HepG2 (cell line): Measurements from ENCODE around the gene IL33. TPM values are rescaled to one million over a fixed set of nuclear protein-coding genes. Genes with fewer than 3 reads are reported as not detected.

Experiments
- ATAC-seq: fragments of 200-7000 bp; cut with Tn5 transposase; 3 replicates; pipeline ENCODE4 v1.9.1; 2020; ENCODE audit warnings: mild to moderate bottlenecking, moderate library complexity
- BruUV-seq: library from RNA; stranded (reverse); fragments of 400-500 nt; replicated peaks from 2 replicates; lab custom pipeline; 2021; lab: Mats Ljungman, UMichigan
- CTCF ChIA-PET: fragments of 300-600 bp; formaldehyde crosslinking; extraction: SDS; loops from one replicate; lab custom pipeline; 2021; ENCODE audit warnings: low total read pairs, inconsistent platforms, low intra/inter-chr PET ratio; lab: Yijun Ruan, JAX
- POLR2A ChIA-PET: fragments of 350-600 bp; sonication (Branson Sonifier 250); formaldehyde crosslinking; loops from one replicate; lab custom pipeline; 2020; ENCODE audit warnings: antibody characterized with exemption, inconsistent platforms; lab: Yijun Ruan, JAX
- DNase-seq: peaks from one replicate; pipeline ENCODE4 v3.0.0-alpha.2; 2015; ENCODE audit warnings: low spot score
- FAIRE-seq: peaks from 3 replicates; lab custom pipeline; 2011; peaks lifted over from hg19 to GRCh38; lab: Jason Lieb, UNC
- H2AFZ ChIP-seq: one replicate; pipeline ENCODE4 v1.6.1; 2011; ENCODE audit warnings: low read length, inconsistent platforms
- H3K27ac ChIP-seq: fragments of 300-600 bp; 3 replicates; pipeline ENCODE4 v1.8.0; 2011; ENCODE audit warnings: mixed run types, mild to moderate bottlenecking, mixed read lengths, low read length, inconsistent platforms; ENCODE audit not compliant: insufficient read depth; ENCODE audit errors: extremely low read length
- H3K27me3 ChIP-seq, 2 experiments: fragments of 200-600 bp in 1 of 2; 2 replicates in 1 of 2; 3 replicates in 1 of 2; pipeline versions ENCODE4 v1.6.0 to v1.8.0; 2011; ENCODE audit warnings: low read length in 2 of 2, mild to moderate bottlenecking in 2 of 2, moderate library complexity in 2 of 2, inconsistent platforms in 1 of 2; ENCODE audit not compliant: insufficient read depth in 2 of 2, control insufficient read depth in 1 of 2
- H3K36me3 ChIP-seq, 2 experiments: fragments of 200-600 bp in 1 of 2; replicated peaks in 1 of 2; 2 replicates in 1 of 2; 3 replicates in 1 of 2; pipeline versions ENCODE4 v1.5.1 to v1.8.0; 2011; ENCODE audit warnings: low read length in 2 of 2, inconsistent platforms in 1 of 2; ENCODE audit not compliant: insufficient read depth in 2 of 2, control insufficient read depth in 1 of 2
- H3K4me1 ChIP-seq: 2 replicates; pipeline ENCODE4 v1.5.1; 2012; ENCODE audit warnings: low read length, inconsistent platforms; ENCODE audit not compliant: insufficient read depth
- H3K4me2 ChIP-seq: 2 replicates; pipeline ENCODE4 v1.6.0; 2011; ENCODE audit warnings: low read depth, low read length, inconsistent platforms
- H3K4me3 ChIP-seq, 3 experiments: fragments of 200-600 bp in 1 of 3; sonication (generic), shearing (Covaris generic) in 1 of 3; replicated peaks in 1 of 3; 2 replicates each; pipeline ENCODE4 v1.5.1; 2011 to 2016; ENCODE audit warnings: low read length in 3 of 3, inconsistent platforms in 2 of 3, low read depth in 2 of 3, mild to moderate bottlenecking in 2 of 3, control low read depth in 1 of 3, mixed read lengths in 1 of 3; ENCODE audit not compliant: insufficient read depth in 1 of 3
- H3K79me2 ChIP-seq: one replicate; pipeline ENCODE4 v1.6.1; 2011; ENCODE audit warnings: low read length, inconsistent platforms; ENCODE audit not compliant: insufficient read depth
- H3K9ac ChIP-seq: 2 replicates; pipeline ENCODE4 v1.6.0; 2011; ENCODE audit warnings: mild to moderate bottlenecking, low read depth, low read length, inconsistent platforms; ENCODE audit not compliant: insufficient read depth
- H3K9me3 ChIP-seq: 2 replicates; pipeline ENCODE4 v1.5.1; 2012; ENCODE audit warnings: mild to moderate bottlenecking, low read length
- H4K20me1 ChIP-seq: 2 replicates; pipeline ENCODE4 v1.6.0; 2011; ENCODE audit warnings: inconsistent platforms, mild to moderate bottlenecking, low read length, moderate library complexity; ENCODE audit not compliant: insufficient read depth
- MLLT10 ChIP-seq: sonication (generic); formaldehyde crosslinking; IDR thresholded peaks from 2 replicates; pipeline ENCODE4 v1.4.0; 2020; ENCODE audit warnings: missing genetic modification reagents
- MTA1 ChIP-seq: sonication (generic); formaldehyde crosslinking; IDR thresholded peaks from 2 replicates; pipeline ENCODE4 v1.4.0; 2020; ENCODE audit warnings: missing genetic modification reagents, mild to moderate bottlenecking, borderline replicate concordance
- NFRKB ChIP-seq: fragments of 450-650 bp; IDR thresholded peaks from 2 replicates; pipeline ENCODE4 v1.6.1; 2017
- TCF7 ChIP-seq: sonication (generic); IDR thresholded peaks from 2 replicates; pipeline ENCODE4 v1.6.1; 2016; ENCODE audit warnings: antibody characterized with exemption, low read depth
- ZNF292 ChIP-seq: sonication (generic); formaldehyde crosslinking; IDR thresholded peaks from 2 replicates; pipeline ENCODE4 v1.8.1; 2022; ENCODE audit warnings: mild to moderate bottlenecking, low read depth, missing genetic modification reagents, borderline replicate concordance
- ZNF7 ChIP-seq: IDR thresholded peaks from 2 replicates; pipeline ENCODE4 v1.6.1; 2016; ENCODE audit warnings: missing biosample characterization, missing genetic modification reagents
- ZNF780A ChIP-seq: sonication (generic); formaldehyde crosslinking; IDR thresholded peaks from 2 replicates; pipeline ENCODE4 v1.8.0; 2022; ENCODE audit warnings: mild to moderate bottlenecking, missing genetic modification reagents, moderate library complexity
- WGBS: methylation state at CpG from one replicate; pipeline ENCODE4 v1.1.6; 2017; ENCODE audit warnings: low lambda C conversion rate; 5-methylcytosine and 5-hydroxymethylcytosine counted together
- in situ Hi-C: cut with HindIII; loops from 2 replicates; pipeline ENCODE4 v1.10.0; 2017; ENCODE audit warnings: low pct_unique_long_range_greater_than_20kb; ENCODE audit not compliant: extremely low pct_ligation_motif_present
- intact Hi-C: fragments of 100-400 bp; cut with micrococcal nuclease; formaldehyde crosslinking; loops from one replicate; pipeline ENCODE4 v1.10.0; 2022; ENCODE audit not compliant: unreplicated experiment
- polyA plus RNA-seq, 8 experiments: library from polyadenylated mRNA; depleted of rRNA in 3 of 8; stranded (reverse) in 7 of 8; unstranded in 1 of 8; fragments of >200 nt; fragmentation: Illumina TruSeq in 4 of 8; extraction: Trizol in 4 of 8; gene quantifications; 2 replicates each; pipeline versions ENCODE4 v1.2.1 to v1.2.3, GENCODE V29; 2011 to 2016; ENCODE audit warnings: low read depth in 4 of 8, missing spikeins in 1 of 8, mixed read lengths in 1 of 8; ENCODE audit not compliant: insufficient read depth in 1 of 8
- total RNA-seq, 5 experiments: library from RNA; depleted of rRNA; stranded (reverse); fragments of >200 nt; fragmentation: Illumina TruSeq; extraction: Trizol; gene quantifications; 2 replicates each; pipeline ENCODE4 v1.2.3, GENCODE V29; 2016; ENCODE audit warnings: low read depth in 1 of 5
- TF ChIP-seq, protein P1 (sequence below): sonication (generic); formaldehyde crosslinking; IDR thresholded peaks from 2 replicates; pipeline ENCODE4 v1.4.0; 2020; ENCODE audit warnings: missing genetic modification reagents, borderline replicate concordance
- TF ChIP-seq, protein P2 (sequence below): sonication (generic); formaldehyde crosslinking; IDR thresholded peaks from 2 replicates; pipeline ENCODE4 v1.5.0; 2020; ENCODE audit warnings: missing genetic modification reagents
- TF ChIP-seq, protein P3 (sequence below): IDR thresholded peaks from 2 replicates; pipeline ENCODE4 v1.4.0; 2020; ENCODE audit warnings: mild to moderate bottlenecking, missing genetic modification reagents

The IL33 gene
- total and polyA plus RNA-seq, 2 of the 13 experiments (the other 11 are each of a cell fraction or from before 2014, with no cell fraction given), result 0.05 TPM; not detected in 1

DNA sequence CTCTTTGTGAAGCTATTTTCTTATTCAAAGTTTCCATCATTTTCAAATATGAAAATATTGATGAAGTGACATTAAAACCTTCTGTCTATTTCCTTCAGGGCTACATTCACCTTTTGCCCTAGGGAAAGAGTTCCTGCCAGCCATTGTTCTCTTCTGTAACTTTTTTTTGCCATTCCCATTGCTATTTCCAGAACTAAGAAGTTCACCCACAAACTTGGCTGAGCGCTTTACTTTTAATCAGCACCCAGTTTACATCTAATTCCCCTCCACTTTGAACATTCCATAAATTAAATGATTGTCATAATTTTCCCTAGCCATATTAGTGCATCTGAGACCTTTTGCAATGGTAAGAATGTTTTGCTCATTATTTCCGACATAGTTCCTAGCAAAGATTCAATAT is 4.4 kb downstream of the IL33 start (continued):
- TF ChIP-seq, protein P1, sequence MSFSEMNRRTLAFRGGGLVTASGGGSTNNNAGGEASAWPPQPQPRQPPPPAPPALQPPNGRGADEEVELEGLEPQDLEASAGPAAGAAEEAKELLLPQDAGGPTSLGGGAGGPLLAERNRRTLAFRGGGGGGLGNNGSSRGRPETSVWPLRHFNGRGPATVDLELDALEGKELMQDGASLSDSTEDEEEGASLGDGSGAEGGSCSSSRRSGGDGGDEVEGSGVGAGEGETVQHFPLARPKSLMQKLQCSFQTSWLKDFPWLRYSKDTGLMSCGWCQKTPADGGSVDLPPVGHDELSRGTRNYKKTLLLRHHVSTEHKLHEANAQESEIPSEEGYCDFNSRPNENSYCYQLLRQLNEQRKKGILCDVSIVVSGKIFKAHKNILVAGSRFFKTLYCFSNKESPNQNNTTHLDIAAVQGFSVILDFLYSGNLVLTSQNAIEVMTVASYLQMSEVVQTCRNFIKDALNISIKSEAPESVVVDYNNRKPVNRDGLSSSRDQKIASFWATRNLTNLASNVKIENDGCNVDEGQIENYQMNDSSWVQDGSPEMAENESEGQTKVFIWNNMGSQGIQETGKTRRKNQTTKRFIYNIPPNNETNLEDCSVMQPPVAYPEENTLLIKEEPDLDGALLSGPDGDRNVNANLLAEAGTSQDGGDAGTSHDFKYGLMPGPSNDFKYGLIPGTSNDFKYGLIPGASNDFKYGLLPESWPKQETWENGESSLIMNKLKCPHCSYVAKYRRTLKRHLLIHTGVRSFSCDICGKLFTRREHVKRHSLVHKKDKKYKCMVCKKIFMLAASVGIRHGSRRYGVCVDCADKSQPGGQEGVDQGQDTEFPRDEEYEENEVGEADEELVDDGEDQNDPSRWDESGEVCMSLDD (CRISPR knock-in tag), result no peak
- TF ChIP-seq, protein P2, sequence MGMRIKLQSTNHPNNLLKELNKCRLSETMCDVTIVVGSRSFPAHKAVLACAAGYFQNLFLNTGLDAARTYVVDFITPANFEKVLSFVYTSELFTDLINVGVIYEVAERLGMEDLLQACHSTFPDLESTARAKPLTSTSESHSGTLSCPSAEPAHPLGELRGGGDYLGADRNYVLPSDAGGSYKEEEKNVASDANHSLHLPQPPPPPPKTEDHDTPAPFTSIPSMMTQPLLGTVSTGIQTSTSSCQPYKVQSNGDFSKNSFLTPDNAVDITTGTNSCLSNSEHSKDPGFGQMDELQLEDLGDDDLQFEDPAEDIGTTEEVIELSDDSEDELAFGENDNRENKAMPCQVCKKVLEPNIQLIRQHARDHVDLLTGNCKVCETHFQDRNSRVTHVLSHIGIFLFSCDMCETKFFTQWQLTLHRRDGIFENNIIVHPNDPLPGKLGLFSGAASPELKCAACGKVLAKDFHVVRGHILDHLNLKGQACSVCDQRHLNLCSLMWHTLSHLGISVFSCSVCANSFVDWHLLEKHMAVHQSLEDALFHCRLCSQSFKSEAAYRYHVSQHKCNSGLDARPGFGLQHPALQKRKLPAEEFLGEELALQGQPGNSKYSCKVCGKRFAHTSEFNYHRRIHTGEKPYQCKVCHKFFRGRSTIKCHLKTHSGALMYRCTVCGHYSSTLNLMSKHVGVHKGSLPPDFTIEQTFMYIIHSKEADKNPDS, result no peak
- no peak for TF ChIP-seq ZNF292 (CRISPR knock-in tag)
- TF ChIP-seq, all 625 proteins: peak for 0

DNA sequence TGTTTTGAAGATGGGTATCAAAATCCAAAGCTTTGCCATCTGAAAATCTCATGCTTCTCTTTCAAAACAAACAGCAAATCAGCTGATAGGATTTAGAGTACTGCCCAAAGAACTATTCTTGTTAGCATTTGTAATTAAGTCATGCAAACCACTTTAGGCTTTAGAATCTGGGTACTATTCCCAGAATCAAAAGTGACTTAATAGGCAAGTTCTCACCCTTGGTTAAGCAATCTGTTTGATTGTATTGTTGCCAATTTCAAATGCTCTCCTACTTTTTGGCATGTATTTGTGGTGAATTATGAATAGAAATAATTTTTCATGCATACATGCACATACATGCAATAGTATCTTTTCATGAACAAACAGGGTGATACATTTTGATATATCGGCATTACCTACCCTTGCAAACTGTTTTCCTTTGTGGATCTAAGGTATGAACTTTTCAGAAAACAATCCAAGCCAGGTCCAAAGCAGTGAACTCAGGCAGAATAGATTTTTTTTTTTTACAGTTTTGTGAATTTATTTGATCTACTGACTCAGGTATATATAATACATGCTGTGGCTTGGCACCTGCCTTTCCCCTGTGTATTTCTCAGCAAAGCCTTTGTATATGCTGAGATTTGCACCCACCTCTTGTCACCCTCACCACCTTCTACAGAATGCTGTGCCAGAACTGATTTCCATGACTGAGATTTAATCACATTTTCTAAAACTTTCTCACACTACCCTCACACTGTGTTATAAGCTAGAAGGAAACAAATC is 9.0 kb downstream of the IL33 start:
- Histone ChIP-seq H3K9ac (no peak overlapping the region), H3K9me3 (no peaks in the 10 kb centered on the region), H3K4me1 (no peaks in the 10 kb centered on the region), H3K4me2 (no peak overlapping the region), H3K36me3 (no peaks in the 10 kb centered on the region), H4K20me1 (no peaks in the 10 kb centered on the region), H3K27ac (no peak overlapping the region), H3K79me2 (no peaks in the 10 kb centered on the region), H2AFZ (no peak overlapping the region), H3K27me3 (peaks cover 0 to 4% of the 10 kb centered on the region in 2 experiments; a peak in 2 of 5 replicates), H3K4me3 (no peak overlapping the region)
- WGBS, result 64% methylated on average over 1 of the region's 1 CpG
- BruUV-seq, result no TSS peak
- no peak for DNase-seq
- ChIA-PET CTCF (no interaction called here), POLR2A (no interaction called here)
- no peak for ATAC-seq
- FAIRE-seq, result no peak
- intact Hi-C loops (no loop called here), in situ Hi-C loops (no loop called here)
- TF ChIP-seq ZNF780A, result no peak
- no peak for TF ChIP-seq TCF7
- no peak for TF ChIP-seq MLLT10 (CRISPR knock-in tag)
- no peak for TF ChIP-seq MTA1 (CRISPR knock-in tag)
- TF ChIP-seq ZNF7 (CRISPR knock-in tag), result no peak
- TF ChIP-seq ZNF292 (CRISPR knock-in tag), result no peak
- TF ChIP-seq, protein P3, sequence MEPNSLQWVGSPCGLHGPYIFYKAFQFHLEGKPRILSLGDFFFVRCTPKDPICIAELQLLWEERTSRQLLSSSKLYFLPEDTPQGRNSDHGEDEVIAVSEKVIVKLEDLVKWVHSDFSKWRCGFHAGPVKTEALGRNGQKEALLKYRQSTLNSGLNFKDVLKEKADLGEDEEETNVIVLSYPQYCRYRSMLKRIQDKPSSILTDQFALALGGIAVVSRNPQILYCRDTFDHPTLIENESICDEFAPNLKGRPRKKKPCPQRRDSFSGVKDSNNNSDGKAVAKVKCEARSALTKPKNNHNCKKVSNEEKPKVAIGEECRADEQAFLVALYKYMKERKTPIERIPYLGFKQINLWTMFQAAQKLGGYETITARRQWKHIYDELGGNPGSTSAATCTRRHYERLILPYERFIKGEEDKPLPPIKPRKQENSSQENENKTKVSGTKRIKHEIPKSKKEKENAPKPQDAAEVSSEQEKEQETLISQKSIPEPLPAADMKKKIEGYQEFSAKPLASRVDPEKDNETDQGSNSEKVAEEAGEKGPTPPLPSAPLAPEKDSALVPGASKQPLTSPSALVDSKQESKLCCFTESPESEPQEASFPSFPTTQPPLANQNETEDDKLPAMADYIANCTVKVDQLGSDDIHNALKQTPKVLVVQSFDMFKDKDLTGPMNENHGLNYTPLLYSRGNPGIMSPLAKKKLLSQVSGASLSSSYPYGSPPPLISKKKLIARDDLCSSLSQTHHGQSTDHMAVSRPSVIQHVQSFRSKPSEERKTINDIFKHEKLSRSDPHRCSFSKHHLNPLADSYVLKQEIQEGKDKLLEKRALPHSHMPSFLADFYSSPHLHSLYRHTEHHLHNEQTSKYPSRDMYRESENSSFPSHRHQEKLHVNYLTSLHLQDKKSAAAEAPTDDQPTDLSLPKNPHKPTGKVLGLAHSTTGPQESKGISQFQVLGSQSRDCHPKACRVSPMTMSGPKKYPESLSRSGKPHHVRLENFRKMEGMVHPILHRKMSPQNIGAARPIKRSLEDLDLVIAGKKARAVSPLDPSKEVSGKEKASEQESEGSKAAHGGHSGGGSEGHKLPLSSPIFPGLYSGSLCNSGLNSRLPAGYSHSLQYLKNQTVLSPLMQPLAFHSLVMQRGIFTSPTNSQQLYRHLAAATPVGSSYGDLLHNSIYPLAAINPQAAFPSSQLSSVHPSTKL (CRISPR knock-in tag), result no peak
- TF ChIP-seq NFRKB, result no peak
